Heart left ventricle (tissue), 16 donors: Measurements from ENCODE around the gene P2RY12. TPM values are rescaled to one million over a fixed set of nuclear protein-coding genes. Genes with fewer than 3 reads are reported as not detected.

Source experiments
- ATAC-seq, 4 donors: fragments of 200-7000 bp; cut with Tn5 transposase; one replicate each; pipeline ENCODE4 v1.9.1; 2020 to 2022; ENCODE audit warnings: moderate library complexity in 4 of 4, mild to moderate bottlenecking in 3 of 4, moderate number of reproducible peaks in 1 of 4
- DNase-seq, 5 donors: peaks; one replicate each; pipeline ENCODE4 v3.0.0-alpha.2; 2020
- H3K27ac ChIP-seq, 12 donors: fragments of 200-600 bp; sonication (generic) in 4 of 12; one replicate each; pipeline versions ENCODE4 v1.5.0 to v1.8.0; 2016 to 2022; ENCODE audit warnings: mild to moderate bottlenecking in 2 of 12
- H3K27me3 ChIP-seq, 9 donors: fragments of 200-600 bp; sonication (generic) in 2 of 9; one replicate each; pipeline versions ENCODE4 v1.5.1 to v1.8.0; 2016 to 2022; ENCODE audit warnings: mild to moderate bottlenecking in 3 of 9
- H3K36me3 ChIP-seq, 9 donors: fragments of 200-600 bp; sonication (generic) in 2 of 9; one replicate each; pipeline versions ENCODE4 v1.5.0 to v1.8.0; 2018 to 2022; ENCODE audit warnings: mild to moderate bottlenecking in 2 of 9
- H3K4me1 ChIP-seq, 12 donors: fragments of 200-600 bp; sonication (generic) in 4 of 12; one replicate each; pipeline versions ENCODE4 v1.5.0 to v1.8.0; 2016 to 2022; ENCODE audit warnings: mild to moderate bottlenecking in 3 of 12
- H3K4me3 ChIP-seq, 12 donors: fragments of 200-600 bp; sonication (generic) in 4 of 12; one replicate each; pipeline versions ENCODE4 v1.5.0 to v1.8.0; 2017 to 2022; ENCODE audit warnings: mild to moderate bottlenecking in 9 of 12, moderate library complexity in 4 of 12
- H3K9me3 ChIP-seq, 12 donors: fragments of 200-600 bp; sonication (generic) in 4 of 12; one replicate each; pipeline versions ENCODE4 v1.5.0 to v1.8.0; 2016 to 2022; ENCODE audit warnings: mild to moderate bottlenecking in 1 of 12
- POLR2A ChIP-seq, 2 donors: fragments of 450-650 bp; IDR thresholded peaks; one replicate each; pipeline ENCODE4 v1.6.1; 2017; ENCODE audit warnings: antibody characterized with exemption in 2 of 2, mild to moderate bottlenecking in 2 of 2, moderate library complexity in 2 of 2
- WGBS, 4 donors: extraction: QIAGEN DNeasy Blood & Tissue Kit in 2 of 4; methylation state at CpG; one replicate each; pipeline versions ENCODE4 v1.1.5 to v1.1.7; 2013 to 2018; 5-methylcytosine and 5-hydroxymethylcytosine counted together
- intact Hi-C, 10 donors: fragments of 100-400 bp; cut with DNase I; formaldehyde crosslinking; loops; one replicate each; pipeline versions ENCODE4 v1.11.1 to v1.14.2; 2022
- polyA plus RNA-seq, 2 donors: library from polyadenylated mRNA; stranded (reverse); fragments of 200-250 nt; gene quantifications; one replicate each; pipeline ENCODE4 v1.2.3, GENCODE V29; 2013
- total RNA-seq, 9 donors: library from RNA; depleted of rRNA in 2 of 9; stranded (reverse); fragments of >200 nt in 2 of 9; fragmentation: NEBNext Ultra II Directional in 3 of 9; extraction: Animal tissue kit (Norgen Biotek cat#: 25700) in 3 of 9; gene quantifications; one replicate each; pipeline versions ENCODE4 v1.1.0 to v1.2.4, GENCODE V29; 2016 to 2023
- TF ChIP-seq, protein P1 (sequence below), 12 donors: fragments of 200-600 bp; sonication (generic) in 4 of 12; IDR thresholded peaks; one replicate each; pipeline versions ENCODE4 v1.5.0 to v1.8.0; 2018 to 2022; ENCODE audit warnings: antibody characterized with exemption in 12 of 12, mild to moderate bottlenecking in 5 of 12
- donor health status: ischemic (EF 13 %, LVEDD 7.1; RV severe dilation, severe dysfunction).
- donor health status: healthy with polysubstance abuse.
- donor health status: DM: no; HTN: yes; CAD: no.
- donor health status: DM: no; HTN: no; CAD: no.
- donor health status: ischemic (EF 25% LVEDD 6.9; RV normal size, moderate dysfunction).
- donor health status: ischemic (EF 25% LVEDD 5.7; RV mildly dilated, moderate dysfunction).
- donor health status: healthy.
- donor health status: DM: yes; HTN: yes; CAD: no.
- donor health status: ischemic (EF 35%, LVEDD 5.7; RV mildly dilated, moderate dysfunction).
- donor health status: nonischemic (EF 11% LVEDD 7.7; RV severe dilation, severe dysfunction).
- donor health status: DM: yes; HTN: yes; CAD: no.
- donor health status: PGD.
- donor health status: ischemic (EF 29% LVEDD 5.4; RV normal size, mild dysfunction).
- donor health status: nonischemic (EF 23%, LVEDD 6.1; RV moderate dilation, normal function).

Gene P2RY12
- total and polyA plus RNA-seq, 11 donors = 0.26 to 3.4 (median 0.56) TPM

DNA sequence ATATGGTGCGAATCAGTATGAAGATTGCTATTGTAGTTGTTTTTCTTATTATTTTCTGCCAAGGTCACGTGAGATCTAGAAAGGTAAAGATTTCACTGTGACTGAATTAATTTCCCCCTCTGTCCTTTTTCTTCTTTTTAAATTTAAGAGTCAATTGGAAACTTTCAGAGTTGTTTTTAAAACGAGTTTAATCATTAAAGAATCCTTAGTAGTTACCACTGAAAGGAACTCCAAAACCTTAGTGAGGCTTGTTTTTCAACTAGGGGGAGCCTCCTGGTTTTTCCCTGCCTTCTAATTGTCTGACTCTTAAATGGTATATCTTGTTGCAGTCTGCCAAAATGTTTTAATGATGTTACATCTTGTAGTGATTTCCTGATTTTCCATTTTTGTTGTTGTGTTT, 17.6 kb downstream of the P2RY12 start:
- Histone ChIP-seq H3K27ac (no peak overlapping the region), H3K27me3 (no peaks in the 10 kb centered on the region), H3K9me3 (no peaks in the 10 kb centered on the region), H3K4me3 (no peak overlapping the region), H3K4me1 (no peaks in the 10 kb centered on the region), H3K36me3 (no peaks in the 10 kb centered on the region)
- ATAC-seq = no peak
- TF ChIP-seq POLR2A (IDR thresholded peaks at IDR 0.05) = no peak
- TF ChIP-seq, protein P1, sequence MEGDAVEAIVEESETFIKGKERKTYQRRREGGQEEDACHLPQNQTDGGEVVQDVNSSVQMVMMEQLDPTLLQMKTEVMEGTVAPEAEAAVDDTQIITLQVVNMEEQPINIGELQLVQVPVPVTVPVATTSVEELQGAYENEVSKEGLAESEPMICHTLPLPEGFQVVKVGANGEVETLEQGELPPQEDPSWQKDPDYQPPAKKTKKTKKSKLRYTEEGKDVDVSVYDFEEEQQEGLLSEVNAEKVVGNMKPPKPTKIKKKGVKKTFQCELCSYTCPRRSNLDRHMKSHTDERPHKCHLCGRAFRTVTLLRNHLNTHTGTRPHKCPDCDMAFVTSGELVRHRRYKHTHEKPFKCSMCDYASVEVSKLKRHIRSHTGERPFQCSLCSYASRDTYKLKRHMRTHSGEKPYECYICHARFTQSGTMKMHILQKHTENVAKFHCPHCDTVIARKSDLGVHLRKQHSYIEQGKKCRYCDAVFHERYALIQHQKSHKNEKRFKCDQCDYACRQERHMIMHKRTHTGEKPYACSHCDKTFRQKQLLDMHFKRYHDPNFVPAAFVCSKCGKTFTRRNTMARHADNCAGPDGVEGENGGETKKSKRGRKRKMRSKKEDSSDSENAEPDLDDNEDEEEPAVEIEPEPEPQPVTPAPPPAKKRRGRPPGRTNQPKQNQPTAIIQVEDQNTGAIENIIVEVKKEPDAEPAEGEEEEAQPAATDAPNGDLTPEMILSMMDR (IDR thresholded peaks at IDR 0.05) = no peak
- WGBS, 4 donors = 78 to 84% (median 83%) methylated on average over 3 of the region's 3 CpGs
- intact Hi-C loops = no loop called here
- DNase-seq = no peak

DNA sequence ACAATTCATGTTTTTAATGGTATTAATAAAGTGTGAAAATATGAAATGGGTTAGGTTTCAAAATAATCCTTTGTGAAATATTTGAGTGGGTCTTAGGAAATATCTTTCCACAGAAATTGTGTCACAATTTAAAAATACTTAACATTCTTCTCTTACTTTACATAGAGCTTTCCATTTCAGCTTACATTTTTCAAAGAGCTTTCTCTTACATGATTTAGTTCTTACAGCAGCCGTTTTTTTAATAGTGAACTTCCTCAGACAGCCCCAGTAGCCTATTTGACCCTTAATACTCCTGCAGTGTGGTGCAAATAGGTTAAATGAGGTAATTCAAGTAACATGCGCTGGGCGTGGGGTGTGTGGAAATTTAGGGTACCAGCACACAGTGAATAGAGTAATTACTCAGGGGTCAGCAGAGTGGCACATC, 21.8 kb downstream of the P2RY12 start:
- ATAC-seq = no peak

DNA sequence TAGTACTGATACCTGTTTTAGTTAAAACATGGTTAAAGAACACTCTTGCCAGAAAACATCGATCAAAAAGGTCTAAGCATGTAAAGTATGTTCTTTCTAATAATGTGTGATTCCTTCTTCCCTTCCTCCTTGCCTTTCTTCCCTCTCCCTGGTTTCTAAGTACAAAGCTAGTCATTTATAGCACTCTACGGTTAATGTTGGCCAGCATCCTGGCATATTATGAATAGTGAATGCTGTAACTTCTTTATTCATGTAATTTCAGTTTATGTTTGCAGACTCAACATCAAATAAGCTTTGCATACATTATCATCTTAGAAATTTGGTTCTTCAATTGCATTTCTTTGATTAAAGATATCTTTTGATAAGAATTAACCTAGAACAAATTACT, 27.1 kb downstream of the P2RY12 start:
- DNase-seq = no peak
- peaks cover 0 to 20% (median 0%) of the 10 kb centered on the region in 12 donors for H3K4me1 ChIP-seq
- H3K27me3 ChIP-seq = no peaks in the 10 kb centered on the region
- TF ChIP-seq, protein P1 (IDR thresholded peaks at IDR 0.05) = no peak
- no peak for TF ChIP-seq POLR2A (IDR thresholded peaks at IDR 0.05)
- H3K4me3 ChIP-seq = no peak overlapping the region
- intact Hi-C loops = no loop called here
- no peak for ATAC-seq
- H3K36me3 ChIP-seq = no peaks in the 10 kb centered on the region
- WGBS, 4 donors = 67 to 86% (median 70%) methylated on average over 2 of the region's 2 CpGs
- H3K9me3 ChIP-seq = no peaks in the 10 kb centered on the region
- peak overlapping the region in 1 of 12 donors; percentile 12 for H3K27ac ChIP-seq

More for the DNA sequence above, 21.8 kb downstream of the P2RY12 start:
- DNase-seq = no peak
- Histone ChIP-seq H3K4me3 (no peak overlapping the region), H3K4me1 (peaks cover 0 to 3% (median 0%) of the 10 kb centered on the region in 12 donors), H3K9me3 (no peaks in the 10 kb centered on the region), H3K27ac (no peak overlapping the region), H3K27me3 (no peaks in the 10 kb centered on the region), H3K36me3 (no peaks in the 10 kb centered on the region)
- intact Hi-C loops = no loop called here
- TF ChIP-seq, protein P1 (IDR thresholded peaks at IDR 0.05) = no peak
- TF ChIP-seq POLR2A (IDR thresholded peaks at IDR 0.05) = no peak
- WGBS, 4 donors = 73 to 82% (median 78%) methylated on average over 3 of the region's 3 CpGs

DNA sequence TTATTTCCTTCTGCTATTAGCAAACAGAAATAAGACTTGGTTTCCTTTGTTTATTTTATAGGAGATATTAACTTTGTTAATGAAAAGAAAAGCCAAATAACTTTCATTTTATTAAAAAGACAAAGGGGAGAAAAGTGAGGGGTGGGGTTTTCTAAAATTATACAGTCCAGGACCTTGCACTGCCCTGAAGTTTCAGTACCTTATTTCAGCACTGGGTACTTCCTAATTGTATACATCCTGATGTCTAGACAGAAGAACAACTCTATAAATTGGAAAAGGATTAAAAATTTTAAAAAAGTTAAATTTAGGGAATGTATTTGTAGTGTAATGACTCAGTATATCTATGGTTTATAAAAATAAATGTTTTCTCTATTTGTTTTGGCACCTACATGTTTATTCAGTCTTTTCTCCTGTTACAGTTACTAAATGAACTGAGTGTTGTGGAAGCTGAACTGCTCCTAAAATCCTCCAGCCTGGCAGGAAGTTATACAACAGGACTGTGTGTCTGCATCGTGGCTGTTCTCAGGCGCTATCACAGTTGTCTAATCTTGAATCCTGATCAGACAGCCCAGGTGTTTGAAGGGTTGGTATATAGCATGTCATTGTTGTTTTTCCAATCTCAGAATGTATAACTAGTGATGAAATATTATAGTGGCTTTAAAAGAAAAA, 27.6 kb downstream of the P2RY12 start:
- Histone ChIP-seq H3K27me3 (no peaks in the 10 kb centered on the region), H3K4me3 (no peak overlapping the region), H3K9me3 (no peaks in the 10 kb centered on the region), H3K4me1 (peaks cover 0 to 20% (median 0%) of the 10 kb centered on the region in 12 donors), H3K27ac (peak overlapping the region in 1 of 12 donors; percentile 12), H3K36me3 (no peaks in the 10 kb centered on the region)
- no peak for DNase-seq
- intact Hi-C loops = no loop called here
- ATAC-seq = peak in 1 of 4 donors; percentile 60
- WGBS, 4 donors = 31 to 49% (median 38%) methylated on average over 2 of the region's 2 CpGs
- no peak for TF ChIP-seq POLR2A (IDR thresholded peaks at IDR 0.05)
- TF ChIP-seq, protein P1 (IDR thresholded peaks at IDR 0.05) = no peak
